GM12878 (cell line): ENCODE data around the gene WBP1L. TPM values are rescaled to one million over a fixed set of nuclear protein-coding genes. Genes with fewer than 3 reads are reported as not detected.

Experiments used
- ATAC-seq: fragments of 200-7000 bp; cut with Tn5 transposase; 3 replicates; pipeline ENCODE4 v1.9.1; 2020; ENCODE audit warnings: mild to moderate bottlenecking, moderate library complexity
- BruUV-seq: library from RNA; stranded (reverse); fragments of 400-500 nt; replicated peaks from 2 replicates; lab custom pipeline; 2021; lab: Mats Ljungman, UMichigan
- CTCF ChIA-PET: fragments of 300-600 bp; sonication (Branson Sonifier 250); formaldehyde crosslinking; extraction: SDS; loops from one replicate; lab custom pipeline; 2021; ENCODE audit warnings: inconsistent platforms; lab: Yijun Ruan, JAX
- POLR2A ChIA-PET: fragments of 350-600 bp; formaldehyde crosslinking; extraction: SDS; loops from one replicate; lab custom pipeline; 2021; ENCODE audit warnings: inconsistent platforms; lab: Charles Lee
- RAD21 ChIA-PET: fragments of 300-600 bp; sonication (Branson Sonifier 250); formaldehyde crosslinking; loops from one replicate; lab custom pipeline; 2023; ENCODE audit warnings: antibody characterized with exemption; ENCODE audit not compliant: unreplicated experiment; lab: Charles Lee
- SMC1A ChIA-PET: fragments of 300-600 bp; sonication (Branson Sonifier 250); formaldehyde crosslinking; loops from one replicate; lab custom pipeline; 2023; ENCODE audit not compliant: unreplicated experiment, uncharacterized antibody; lab: Charles Lee
- DNase-seq: peaks from one replicate; pipeline ENCODE4 v3.0.0-alpha.2; 2011; ENCODE audit warnings: low read depth, low spot score
- FAIRE-seq: peaks from 3 replicates; lab custom pipeline; 2011; peaks lifted over from hg19 to GRCh38; lab: Jason Lieb, UNC
- H2AFZ ChIP-seq: 2 replicates; pipeline ENCODE4 v1.6.0; 2011; ENCODE audit warnings: low read depth, low read length, control low read depth; ENCODE audit not compliant: control insufficient read depth
- H3K27ac ChIP-seq: 2 replicates; pipeline ENCODE4 v1.5.1; 2011; ENCODE audit warnings: control low read depth; ENCODE audit not compliant: control insufficient read depth, insufficient read depth
- H3K27me3 ChIP-seq, 2 experiments: replicated peaks in 1 of 2; 2 replicates each; pipeline versions ENCODE4 v1.6.0 to v1.6.1; 2011; ENCODE audit warnings: low read length in 1 of 2; ENCODE audit not compliant: control insufficient read depth in 2 of 2, insufficient read depth in 2 of 2
- H3K36me3 ChIP-seq, 2 experiments: 2 replicates each; pipeline ENCODE4 v1.5.1; 2011; ENCODE audit warnings: low read length in 1 of 2; ENCODE audit not compliant: control insufficient read depth in 2 of 2, insufficient read depth in 2 of 2
- H3K4me1 ChIP-seq: 2 replicates; pipeline ENCODE4 v1.6.1; 2011; ENCODE audit warnings: mild to moderate bottlenecking, low read length, moderate library complexity, mixed read lengths; ENCODE audit not compliant: control insufficient read depth, insufficient read depth
- H3K4me2 ChIP-seq: 2 replicates; pipeline ENCODE4 v1.6.0; 2011; ENCODE audit warnings: control low read depth; ENCODE audit not compliant: control insufficient read depth, insufficient read depth
- H3K4me3 ChIP-seq: fragments of 200-600 bp; sonication (generic); 2 replicates; pipeline ENCODE4 v1.5.1; 2016
- H3K79me2 ChIP-seq: 2 replicates; pipeline ENCODE4 v1.6.0; 2011; ENCODE audit warnings: low read length; ENCODE audit not compliant: control insufficient read depth, insufficient read depth
- H3K9ac ChIP-seq: 2 replicates; pipeline ENCODE4 v1.8.0; 2011; ENCODE audit warnings: low read length, control low read depth, mixed read lengths; ENCODE audit not compliant: control insufficient read depth, insufficient read depth
- H3K9me3 ChIP-seq: replicated peaks from 3 replicates; pipeline ENCODE4 v1.5.1; 2011; ENCODE audit warnings: mild to moderate bottlenecking, low read length; ENCODE audit not compliant: control insufficient read depth, insufficient read depth
- H4K20me1 ChIP-seq: 2 replicates; pipeline ENCODE4 v1.6.0; 2011; ENCODE audit not compliant: control insufficient read depth, insufficient read depth
- ESRRA ChIP-seq: IDR thresholded peaks from 2 replicates; pipeline ENCODE4 v1.6.1; 2012; ENCODE audit warnings: mild to moderate bottlenecking, low read length, improper control_type of control experiment
- HCFC1 ChIP-seq: fragments of 150-350 bp; IDR thresholded peaks from 2 replicates; pipeline ENCODE4 v1.6.1; 2014; ENCODE audit warnings: low read length
- RELB ChIP-seq: fragments of 450-650 bp; IDR thresholded peaks from 2 replicates; pipeline ENCODE4 v1.6.1; 2017; ENCODE audit warnings: low read depth, mild to moderate bottlenecking, moderate library complexity
- SRF ChIP-seq, 2 experiments: IDR thresholded peaks; 2 replicates each; pipeline ENCODE4 v1.6.1; 2011; ENCODE audit warnings: low read depth in 2 of 2, low read length in 2 of 2, mild to moderate bottlenecking in 1 of 2, moderate library complexity in 1 of 2
- TBL1XR1 ChIP-seq: IDR thresholded peaks from 2 replicates; pipeline ENCODE4 v1.6.1; 2012; ENCODE audit warnings: low read depth, low read length, improper control_type of control experiment
- WGBS: methylation state at CpG from one replicate; pipeline ENCODE4 v1.1.6; 2016; ENCODE audit warnings: low lambda C conversion rate; ENCODE audit not compliant: insufficient replicate concordance, insufficient coverage; ENCODE audit errors: missing lambda C conversion rate; 5-methylcytosine and 5-hydroxymethylcytosine counted together
- in situ Hi-C: fragments of 300-500 bp; cut with MboI; formaldehyde crosslinking; loops from 9 replicates; pipeline ENCODE4 v1.14.3; 2018; ENCODE audit warnings: mixed read lengths
- intact Hi-C: fragments of 100-400 bp; cut with micrococcal nuclease; formaldehyde crosslinking; loops from one replicate; pipeline ENCODE4 v1.14.2; 2022; ENCODE audit not compliant: unreplicated experiment
- polyA plus RNA-seq, 11 experiments: library from polyadenylated mRNA; depleted of rRNA in 4 of 11; unstranded in 6 of 11; stranded (reverse) in 5 of 11; fragments of >200 nt; fragmentation: Nextera tagmentation in 4 of 11; fragmentation: Illumina TruSeq in 1 of 11; extraction: Ambion mirVana in 4 of 11; extraction: Trizol in 1 of 11; gene quantifications; 1 replicate in 1 of 11; 2 replicates in 10 of 11; pipeline versions ENCODE4 v1.2.1 to v1.2.3, GENCODE V29; 2011 to 2016; ENCODE audit warnings: inconsistent platforms in 2 of 11, missing spikeins in 2 of 11, low read depth in 1 of 11
- total RNA-seq, 4 experiments: library from RNA; depleted of rRNA in 3 of 4; stranded (reverse); fragments of >200 nt in 3 of 4; fragmentation: Illumina TruSeq in 1 of 4; extraction: Trizol in 1 of 4; gene quantifications; 2 replicates each; pipeline versions ENCODE4 v1.2.1 to v1.2.3, GENCODE V29; 2013 to 2021

WBP1L gene
- total and polyA plus RNA-seq, 10 of the 15 experiments (the other 5 are each of a cell fraction or from before 2014, with no cell fraction given), result 3.7 to 18.8 (median 12.3) TPM

- POLR2A ChIA-PET, result no interaction called here
- Histone ChIP-seq H3K9ac (no peak overlapping the region), H3K9me3 (no peaks in the 10 kb centered on the region), H3K27me3 (no peaks in the 10 kb centered on the region)
- RAD21 ChIA-PET, result interaction anchor here (1.0 kb wide), 1 partner anchor 8 kb away, joined by 3 read pairs; the partner anchor contains the start of gene WBP1L
- DNase-seq, result no peak
- no TSS peak for BruUV-seq
- no peak for TF ChIP-seq SRF (IDR thresholded peaks at IDR 0.05; ENCODE audit: low read depth in 2 of 2, low read length in 2 of 2)
- no peak for TF ChIP-seq TBL1XR1
- no peak for TF ChIP-seq ESRRA
- TF ChIP-seq HCFC1, result no peak
- TF ChIP-seq RELB, result no peak
- TF ChIP-seq, all 136 proteins: peak for 0
- no peak for FAIRE-seq
- Histone ChIP-seq H3K79me2 (no peaks in the 10 kb centered on the region), H2AFZ (no peak overlapping the region), H3K4me3 (no peak overlapping the region), H4K20me1 (no peaks in the 10 kb centered on the region), H3K27ac (no peak overlapping the region), H3K4me1 (no peaks in the 10 kb centered on the region), H3K36me3 (peaks cover 7 to 12% of the 10 kb centered on the region in 2 experiments; a peak in 3 of 4 replicates), H3K4me2 (no peak overlapping the region)
- WGBS, result 100% methylated on average over 8 of the region's 9 CpGs
- ChIA-PET CTCF (interaction anchor here (0.8 kb wide), 1 partner anchor 18 kb away, joined by 4 read pairs; no protein-coding TSS in a partner anchor), SMC1A (no interaction called here)
- in situ Hi-C loops (no loop called here), intact Hi-C loops (no loop called here)
- ATAC-seq, result no peak
These were observed 8.6 kb upstream of the WBP1L start for GRCh38 chr10:102735065-102735562.
